CD14-positive monocyte (primary cell): ENCODE data around the gene TBC1D5. TPM values are rescaled to one million over a fixed set of nuclear protein-coding genes. Genes with fewer than 3 reads are reported as not detected.

Experiments
- DNase-seq, 3 donors: peaks; one replicate each; pipeline ENCODE4 v3.0.0-alpha.2; 2011 to 2022
- H2AFZ ChIP-seq: 2 replicates; pipeline ENCODE4 v1.6.0; 2012; ENCODE audit warnings: mild to moderate bottlenecking, low read depth, low read length, inconsistent platforms; ENCODE audit not compliant: insufficient read depth, poor library complexity, severe bottlenecking
- H3K27ac ChIP-seq, 2 donors: 1 replicate in 1 of 2; 2 replicates in 1 of 2; pipeline ENCODE4 v1.5.1; 2012 to 2013; ENCODE audit warnings: low read length in 2 of 2, control low read depth in 1 of 2, inconsistent platforms in 1 of 2, low read depth in 1 of 2, mild to moderate bottlenecking in 1 of 2
- H3K27me3 ChIP-seq, 2 donors: one replicate each; pipeline versions ENCODE4 v1.6.0 to v1.6.1; 2011 to 2013; ENCODE audit warnings: low read length in 2 of 2; ENCODE audit not compliant: control insufficient read depth in 2 of 2, insufficient read depth in 2 of 2
- H3K36me3 ChIP-seq, 2 donors: replicated peaks in 1 of 2; 1 replicate in 1 of 2; 2 replicates in 1 of 2; pipeline versions ENCODE4 v1.5.1 to v1.6.1; 2012 to 2013; ENCODE audit warnings: low read length in 2 of 2, control low read depth in 1 of 2, inconsistent platforms in 1 of 2, mild to moderate bottlenecking in 1 of 2; ENCODE audit not compliant: insufficient read depth in 2 of 2, control insufficient read depth in 1 of 2
- H3K4me1 ChIP-seq, 2 donors: 1 replicate in 1 of 2; 2 replicates in 1 of 2; pipeline versions ENCODE4 v1.5.1 to v1.6.1; 2012 to 2013; ENCODE audit warnings: low read length in 2 of 2, control low read depth in 1 of 2, inconsistent platforms in 1 of 2, mild to moderate bottlenecking in 1 of 2, moderate library complexity in 1 of 2; ENCODE audit not compliant: insufficient read depth in 2 of 2, control insufficient read depth in 1 of 2
- H3K4me2 ChIP-seq: replicated peaks from 2 replicates; pipeline ENCODE3; 2012; ENCODE audit warnings: low read length, moderate library complexity, mild to moderate bottlenecking; ENCODE audit not compliant: poor library complexity, severe bottlenecking; ENCODE audit errors: extremely low read depth
- H3K4me3 ChIP-seq, 3 experiments: fragments of 200-600 bp in 1 of 3; sonication (generic) in 1 of 3; replicated peaks in 1 of 3; 1 replicate in 2 of 3; 2 replicates in 1 of 3; pipeline ENCODE4 v1.5.1; 2011 to 2013; ENCODE audit warnings: low read length in 3 of 3, mild to moderate bottlenecking in 3 of 3, control low read depth in 2 of 3, low read depth in 2 of 3, inconsistent platforms in 1 of 3, moderate library complexity in 1 of 3
- H3K79me2 ChIP-seq: 2 replicates; pipeline ENCODE4 v1.6.0; 2012; ENCODE audit warnings: mild to moderate bottlenecking, control low read depth, inconsistent platforms, low read length, moderate library complexity; ENCODE audit not compliant: insufficient read depth
- H3K9ac ChIP-seq: 2 replicates; pipeline ENCODE4 v1.6.0; 2017; ENCODE audit warnings: low read length, mild to moderate bottlenecking; ENCODE audit not compliant: insufficient read depth, poor library complexity, severe bottlenecking
- H3K9me3 ChIP-seq, 2 donors: replicated peaks in 1 of 2; 1 replicate in 1 of 2; 2 replicates in 1 of 2; pipeline versions ENCODE4 v1.5.1 to v1.6.1; 2012 to 2013; ENCODE audit warnings: low read length in 2 of 2, control low read depth in 1 of 2; ENCODE audit not compliant: control insufficient read depth in 1 of 2, insufficient read depth in 1 of 2
- H4K20me1 ChIP-seq: 2 replicates; pipeline ENCODE4 v1.6.0; 2012; ENCODE audit warnings: mild to moderate bottlenecking, low read length, control low read depth, moderate library complexity; ENCODE audit not compliant: insufficient read depth
- H3K27ac Mint-ChIP-seq, 7 donors: one replicate each; pipeline ENCODE4 v1.8.0; 2020; ENCODE audit warnings: mild to moderate bottlenecking in 7 of 7, mixed read lengths in 7 of 7, moderate library complexity in 6 of 7, inconsistent platforms in 2 of 7
- H3K27me3 Mint-ChIP-seq, 3 donors: one replicate each; pipeline ENCODE4 v1.8.0; 2021 to 2022; ENCODE audit warnings: low read depth in 3 of 3, mild to moderate bottlenecking in 3 of 3, mixed read lengths in 3 of 3, moderate library complexity in 3 of 3, inconsistent platforms in 1 of 3
- H3K36me3 Mint-ChIP-seq, 2 donors: one replicate each; pipeline ENCODE4 v1.8.0; 2020; ENCODE audit warnings: mixed read lengths in 2 of 2, inconsistent platforms in 1 of 2, mild to moderate bottlenecking in 1 of 2
- H3K4me1 Mint-ChIP-seq: one replicate; pipeline ENCODE4 v1.8.0; 2020; ENCODE audit warnings: mild to moderate bottlenecking, mixed read lengths
- H3K4me3 Mint-ChIP-seq, 2 donors: one replicate each; pipeline ENCODE4 v1.8.0; 2020; ENCODE audit warnings: mild to moderate bottlenecking in 2 of 2, mixed read lengths in 2 of 2, moderate library complexity in 1 of 2
- H3K9me3 Mint-ChIP-seq, 7 donors: one replicate each; pipeline ENCODE4 v1.8.0; 2020 to 2022; ENCODE audit warnings: mixed read lengths in 7 of 7, mild to moderate bottlenecking in 6 of 7, moderate library complexity in 6 of 7, inconsistent platforms in 2 of 7
- WGBS: methylation state at CpG from one replicate; pipeline ENCODE4 v1.1.5; 2013; ENCODE audit warnings: missing lambda C conversion rate; ENCODE audit not compliant: insufficient coverage; 5-methylcytosine and 5-hydroxymethylcytosine counted together
- intact Hi-C, 2 donors: fragments of 100-400 bp; cut with micrococcal nuclease; formaldehyde crosslinking; loops; one replicate each; pipeline versions ENCODE4 v1.15.0 to v1.15.1; 2023
- polyA plus RNA-seq, 3 donors: library from polyadenylated mRNA; depleted of rRNA in 1 of 3; unstranded in 2 of 3; stranded (reverse) in 1 of 3; fragments of 300-500 nt in 2 of 3; fragments of >200 nt in 1 of 3; fragmentation: Illumina TruSeq in 2 of 3; gene quantifications; 1 replicate in 2 of 3; 2 replicates in 1 of 3; pipeline ENCODE4 v1.2.3, GENCODE V29; 2012 to 2021
- TF ChIP-seq, protein P1 (sequence below): fragments of 200-600 bp; IDR thresholded peaks from one replicate; pipeline ENCODE4 v1.8.0; 2022; ENCODE audit warnings: antibody characterized with exemption, mild to moderate bottlenecking

Gene TBC1D5
- polyA plus RNA-seq, 3 donors = 17.6 to 35.3 (median 21.0) TPM

DNA sequence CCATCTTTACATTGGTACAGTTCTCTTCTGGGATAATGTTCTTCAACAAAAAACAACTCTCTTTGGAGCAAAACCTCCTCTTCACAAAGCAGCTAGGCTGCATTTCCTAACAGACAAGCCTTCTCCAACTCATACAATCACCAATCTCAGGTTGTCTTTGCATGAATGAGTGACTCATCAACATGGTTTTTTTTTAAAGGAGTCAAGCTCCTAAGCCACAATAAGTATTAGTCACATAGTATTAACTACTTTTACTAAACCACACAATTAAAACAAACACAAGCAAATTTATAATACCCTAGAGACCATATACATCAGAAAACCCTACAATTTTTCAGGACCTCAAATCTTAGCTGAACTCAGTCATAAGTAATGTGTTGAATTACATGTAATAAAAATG is 137.4 kb downstream of the TBC1D5 start:
- TF ChIP-seq, protein P1, sequence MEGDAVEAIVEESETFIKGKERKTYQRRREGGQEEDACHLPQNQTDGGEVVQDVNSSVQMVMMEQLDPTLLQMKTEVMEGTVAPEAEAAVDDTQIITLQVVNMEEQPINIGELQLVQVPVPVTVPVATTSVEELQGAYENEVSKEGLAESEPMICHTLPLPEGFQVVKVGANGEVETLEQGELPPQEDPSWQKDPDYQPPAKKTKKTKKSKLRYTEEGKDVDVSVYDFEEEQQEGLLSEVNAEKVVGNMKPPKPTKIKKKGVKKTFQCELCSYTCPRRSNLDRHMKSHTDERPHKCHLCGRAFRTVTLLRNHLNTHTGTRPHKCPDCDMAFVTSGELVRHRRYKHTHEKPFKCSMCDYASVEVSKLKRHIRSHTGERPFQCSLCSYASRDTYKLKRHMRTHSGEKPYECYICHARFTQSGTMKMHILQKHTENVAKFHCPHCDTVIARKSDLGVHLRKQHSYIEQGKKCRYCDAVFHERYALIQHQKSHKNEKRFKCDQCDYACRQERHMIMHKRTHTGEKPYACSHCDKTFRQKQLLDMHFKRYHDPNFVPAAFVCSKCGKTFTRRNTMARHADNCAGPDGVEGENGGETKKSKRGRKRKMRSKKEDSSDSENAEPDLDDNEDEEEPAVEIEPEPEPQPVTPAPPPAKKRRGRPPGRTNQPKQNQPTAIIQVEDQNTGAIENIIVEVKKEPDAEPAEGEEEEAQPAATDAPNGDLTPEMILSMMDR = no peak
- peaks cover 9 to 25% (median 19%) of the 10 kb centered on the region in 7 donors for H3K9me3 Mint-ChIP-seq
- no peak overlapping the region for H3K4me2 ChIP-seq

DNA sequence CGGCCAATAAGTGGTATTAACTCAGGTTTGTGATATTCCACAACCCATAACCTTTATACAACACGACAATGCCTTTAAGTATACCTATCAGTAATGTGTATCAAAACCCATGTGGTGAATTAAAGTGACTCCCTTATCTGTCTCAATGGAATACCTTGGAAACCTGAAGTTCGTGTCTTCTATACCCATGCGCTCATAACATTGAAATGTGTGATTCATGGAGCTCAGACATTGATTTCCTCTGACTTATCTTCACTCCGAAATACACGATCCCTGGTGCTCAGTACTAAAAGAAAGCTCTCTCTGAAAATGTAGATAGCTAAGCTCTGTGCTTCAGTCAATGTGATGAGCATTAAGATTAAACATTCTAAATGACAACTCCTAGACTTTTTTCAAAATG is 140.3 kb downstream of the TBC1D5 start:
- WGBS = 100% methylated on average over 2 of the region's 6 CpGs
- no peak overlapping the region for H3K9ac ChIP-seq
- H3K79me2 ChIP-seq = no peaks in the 10 kb centered on the region
- TF ChIP-seq, protein P1 = no peak
- H3K4me1 ChIP-seq = no peaks in the 10 kb centered on the region
- H3K36me3 ChIP-seq = no peaks in the 10 kb centered on the region
- Mint-ChIP-seq H3K27me3 (peaks cover 0 to 1% (median 0%) of the 10 kb centered on the region in 3 donors), H3K9me3 (peaks cover 9 to 28% (median 21%) of the 10 kb centered on the region in 7 donors), H3K4me3 (no peak overlapping the region), H3K4me1 (no peaks in the 10 kb centered on the region), H3K27ac (no peak overlapping the region), H3K36me3 (peaks cover 7 to 22% of the 10 kb centered on the region in 2 donors)
- no peak for DNase-seq
- H3K4me3 ChIP-seq = no peak overlapping the region
- intact Hi-C loops = no loop called here
- no peak overlapping the region for H3K4me2 ChIP-seq
- H2AFZ ChIP-seq = no peak overlapping the region
- peaks cover 11 to 27% of the 10 kb centered on the region in 2 donors for H3K9me3 ChIP-seq
- H3K27me3 ChIP-seq = no peaks in the 10 kb centered on the region
- no peaks in the 10 kb centered on the region for H4K20me1 ChIP-seq
- no peak overlapping the region for H3K27ac ChIP-seq

More for the DNA sequence above, 137.4 kb downstream of the TBC1D5 start:
- H3K9ac ChIP-seq = no peak overlapping the region
- no peak overlapping the region for H2AFZ ChIP-seq
- H3K27ac ChIP-seq = no peak overlapping the region
- no peaks in the 10 kb centered on the region for H3K79me2 ChIP-seq
- peaks cover 2% of the 10 kb centered on the region for H3K4me1 Mint-ChIP-seq
- H3K4me3 Mint-ChIP-seq = no peak overlapping the region
- peaks cover 0 to 1% (median 0%) of the 10 kb centered on the region in 3 donors for H3K27me3 Mint-ChIP-seq
- no peaks in the 10 kb centered on the region for H3K4me1 ChIP-seq
- H3K27me3 ChIP-seq = no peaks in the 10 kb centered on the region
- no peak overlapping the region for H3K4me3 ChIP-seq
- peaks cover 11 to 19% of the 10 kb centered on the region in 2 donors for H3K9me3 ChIP-seq
- no peaks in the 10 kb centered on the region for H3K36me3 ChIP-seq
- DNase-seq = no peak
- H3K27ac Mint-ChIP-seq = no peak overlapping the region
- intact Hi-C loops = no loop called here
- peaks cover 7 to 27% of the 10 kb centered on the region in 2 donors for H3K36me3 Mint-ChIP-seq
- no peaks in the 10 kb centered on the region for H4K20me1 ChIP-seq
